Measurements from ENCODE around the gene DNAJC25.

- TF ChIP-seq EZH2 (optimal IDR thresholded peaks at IDR 0.05; ENCODE audit: low read depth, low read length): no peak
- TF ChIP-seq CTCF (IDR thresholded peaks at IDR 0.05; ENCODE audit: low read length): no peak
Measured at GRCh38 chr9:111634860-111635259, 3.7 kb downstream of the DNAJC25 start.
